DMS79 treated with DMSO at 0.1 percent for 48 hours (cell line): ENCODE data around the gene CTSH.
"Not testable (repeated sequence)": the region's sequence is repeated elsewhere in the genome, so short reads cannot be mapped to it uniquely, and the experiment has no call there.

ENCODE experiments used
- DNase-seq: peaks from one replicate; lab custom pipeline; 2025; lab: John Stamatoyannopoulos, UW

Gene CTSH

DNA sequence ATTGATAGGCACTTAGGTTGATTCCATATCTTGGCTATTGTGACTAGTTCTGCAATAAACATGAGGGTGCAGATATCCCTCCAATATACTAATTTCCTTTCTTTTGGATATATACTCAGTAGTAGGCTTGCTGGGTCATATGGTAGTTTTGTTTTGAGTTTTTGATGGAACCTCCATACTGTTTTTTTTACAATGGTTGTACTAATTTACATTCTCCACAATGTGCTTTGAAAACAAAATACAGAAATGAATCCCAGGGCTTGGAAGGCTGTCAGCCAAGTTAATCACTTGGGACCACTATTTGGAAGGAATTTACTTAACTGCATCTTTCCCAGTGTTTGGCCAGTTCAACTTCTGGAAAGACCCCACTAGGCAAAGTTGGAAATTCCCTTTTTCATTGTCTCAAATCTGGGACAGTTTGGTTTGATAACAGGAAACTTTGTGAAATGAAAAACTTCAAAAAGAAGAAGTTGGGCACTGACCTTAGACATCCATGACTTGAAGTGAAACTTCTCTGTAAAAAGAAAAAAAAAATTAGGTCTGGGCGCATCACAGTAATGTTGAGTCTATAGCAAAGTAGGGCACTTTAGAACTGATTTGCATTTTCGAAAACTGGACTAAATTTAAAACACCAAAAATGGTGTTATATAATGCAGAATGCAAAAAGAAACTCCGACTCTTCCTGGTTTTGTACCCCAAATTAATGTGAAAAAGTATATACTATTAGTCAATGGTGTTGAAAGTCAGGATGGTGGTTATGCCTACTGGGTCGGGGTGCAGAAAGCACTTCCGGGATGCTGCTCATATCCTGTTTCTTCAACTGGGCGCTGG is 6.0 kb downstream of the CTSH start:
- no peak for DNase-seq

DNA sequence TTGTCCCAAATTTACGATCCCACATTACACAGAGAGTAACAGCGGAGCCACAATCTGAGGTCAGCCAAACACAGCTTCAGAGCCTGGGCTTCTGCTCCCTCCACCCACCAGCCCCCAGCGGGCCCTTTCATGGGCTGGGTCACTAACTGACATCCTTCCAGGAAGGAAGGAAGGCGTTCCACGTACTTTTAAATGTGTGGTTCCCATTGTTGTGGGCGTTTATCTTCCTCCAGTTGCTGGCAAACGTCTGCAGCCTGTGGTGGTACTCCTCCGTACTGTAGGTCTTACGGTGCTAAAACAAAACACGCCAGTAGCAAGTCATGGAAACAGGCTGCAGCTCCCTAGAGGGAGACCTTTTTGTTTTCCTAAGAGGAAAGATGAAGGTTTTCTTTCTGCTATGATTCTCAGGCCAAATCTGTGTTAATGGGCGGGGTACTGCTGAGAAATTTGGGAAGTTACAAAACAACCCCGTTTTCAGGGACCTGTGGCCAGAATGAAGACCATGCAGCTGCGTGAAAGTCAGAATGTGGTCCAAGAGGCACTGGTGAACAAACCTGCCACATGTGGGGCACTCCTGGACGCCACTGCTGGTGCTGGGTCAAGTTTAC is 7.6 kb downstream of the CTSH start:
- DNase-seq = no peak

DNA sequence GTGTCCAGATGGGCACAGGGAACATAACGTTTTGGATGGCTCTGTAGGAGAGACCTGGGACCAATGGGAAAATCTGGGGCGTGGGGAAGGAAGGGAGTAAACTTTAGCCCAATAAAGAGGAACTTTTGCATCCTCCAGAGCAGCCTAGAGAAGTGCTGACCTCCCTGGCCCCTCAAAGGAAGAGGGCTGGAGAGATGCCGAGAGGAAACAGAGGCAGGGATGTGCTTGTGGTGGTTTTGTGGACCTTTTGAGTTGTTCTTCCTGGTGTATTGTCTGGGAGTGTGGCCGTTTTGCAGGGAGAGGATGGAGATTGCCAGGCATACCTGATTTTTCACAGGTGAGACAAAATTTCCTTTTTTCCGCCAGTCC is 10.2 kb downstream of the CTSH start:
- DNase-seq = no peak

DNA sequence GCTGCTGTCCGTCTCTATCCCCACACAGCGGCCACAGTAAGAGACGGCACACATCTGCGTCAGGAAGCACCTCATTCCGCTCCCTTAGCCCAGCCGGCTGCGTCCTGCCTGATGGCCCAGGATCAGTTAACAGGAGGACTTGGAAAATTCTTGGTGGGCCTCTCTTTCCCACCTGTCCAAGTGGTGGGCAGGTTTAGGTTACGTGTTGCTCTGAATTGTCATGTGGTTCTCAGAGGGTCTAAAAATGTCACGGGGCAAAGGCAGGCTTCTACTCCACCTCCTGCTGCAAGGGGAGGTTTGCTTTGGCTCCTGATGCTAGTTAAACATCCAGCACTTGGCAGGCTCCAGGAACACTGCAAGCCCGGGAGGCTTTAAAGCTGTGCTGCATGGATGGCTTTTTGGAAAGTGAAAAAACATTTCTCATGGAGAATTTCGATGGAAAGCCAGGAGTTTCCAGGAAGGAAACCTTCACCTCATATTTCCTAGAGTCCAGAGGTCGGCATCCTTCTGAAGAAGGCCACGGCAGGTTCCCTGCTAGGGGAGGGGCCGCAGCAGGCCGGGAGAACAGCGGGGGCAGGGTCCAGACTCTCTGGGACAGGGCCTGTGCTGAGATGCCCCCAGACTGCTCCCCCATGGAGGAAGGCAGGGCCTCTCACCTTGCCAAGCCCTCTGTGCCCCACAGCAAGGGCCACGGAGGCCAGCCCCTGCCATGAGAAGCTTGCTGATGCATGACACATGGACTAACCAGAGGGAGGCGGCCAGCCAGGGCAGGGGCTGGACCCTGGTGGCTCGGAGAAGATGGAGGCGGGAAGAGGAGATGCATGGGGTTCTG is 10.8 kb downstream of the CTSH start:
- DNase-seq = no peak

DNA sequence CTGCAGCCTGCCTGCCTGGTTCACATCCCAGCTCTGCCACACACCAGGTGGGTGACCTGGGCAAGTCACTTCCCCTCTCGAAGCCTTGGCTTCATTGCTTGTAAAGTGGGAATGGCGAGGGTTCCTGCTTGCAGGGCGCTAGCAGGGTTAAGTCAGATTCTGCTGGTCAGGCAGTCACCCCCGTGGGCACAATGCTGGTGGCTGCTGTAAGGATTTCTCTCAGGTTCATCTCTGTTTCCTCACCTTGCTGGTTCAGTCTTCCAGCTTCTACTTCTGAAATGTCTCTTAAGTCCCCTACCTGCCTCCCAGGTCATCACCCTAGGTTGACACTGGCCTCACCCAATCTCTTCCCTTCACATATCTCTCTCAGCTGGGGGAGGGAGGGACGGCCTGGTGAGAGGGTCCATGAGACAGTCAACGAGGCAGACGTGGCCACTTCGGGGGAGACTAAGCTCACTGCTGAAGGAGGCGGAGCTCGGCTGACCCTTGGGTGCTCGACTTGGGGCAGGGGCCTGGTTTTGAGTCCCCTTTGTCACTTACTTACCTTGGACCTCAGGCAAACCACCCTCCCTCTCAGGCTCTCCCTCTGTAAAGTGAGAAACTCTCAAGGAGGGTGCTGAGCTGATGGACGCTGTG is 11.5 kb downstream of the CTSH start:
- no peak for DNase-seq

DNA sequence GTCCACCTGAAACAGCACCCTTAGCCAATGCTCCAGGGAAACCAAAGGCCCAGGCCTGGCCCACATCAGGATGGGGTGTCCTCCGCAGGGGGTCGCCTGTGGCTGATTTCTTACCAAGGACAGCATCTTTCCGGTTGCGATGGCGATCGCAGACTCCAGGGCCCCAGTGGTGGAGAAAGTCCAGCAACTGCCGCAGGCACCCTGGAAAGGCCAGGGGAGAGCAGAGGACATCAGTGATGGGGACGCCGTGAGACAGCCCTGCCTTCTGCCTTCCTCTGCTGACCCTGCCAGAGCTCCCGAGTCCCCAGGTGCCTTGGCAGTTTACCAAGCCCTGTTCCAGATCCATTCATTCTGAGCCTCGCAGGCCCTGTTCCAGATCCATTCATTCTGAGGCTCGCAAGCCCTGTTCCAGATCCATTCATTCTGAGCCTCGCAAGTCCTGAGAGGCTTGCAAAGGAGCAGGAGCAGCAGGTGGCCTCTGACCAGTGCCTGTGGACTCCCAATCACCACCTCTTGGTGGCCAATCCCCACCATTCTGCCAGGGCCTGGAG is 12.5 kb downstream of the CTSH start:
- no peak for DNase-seq

DNA sequence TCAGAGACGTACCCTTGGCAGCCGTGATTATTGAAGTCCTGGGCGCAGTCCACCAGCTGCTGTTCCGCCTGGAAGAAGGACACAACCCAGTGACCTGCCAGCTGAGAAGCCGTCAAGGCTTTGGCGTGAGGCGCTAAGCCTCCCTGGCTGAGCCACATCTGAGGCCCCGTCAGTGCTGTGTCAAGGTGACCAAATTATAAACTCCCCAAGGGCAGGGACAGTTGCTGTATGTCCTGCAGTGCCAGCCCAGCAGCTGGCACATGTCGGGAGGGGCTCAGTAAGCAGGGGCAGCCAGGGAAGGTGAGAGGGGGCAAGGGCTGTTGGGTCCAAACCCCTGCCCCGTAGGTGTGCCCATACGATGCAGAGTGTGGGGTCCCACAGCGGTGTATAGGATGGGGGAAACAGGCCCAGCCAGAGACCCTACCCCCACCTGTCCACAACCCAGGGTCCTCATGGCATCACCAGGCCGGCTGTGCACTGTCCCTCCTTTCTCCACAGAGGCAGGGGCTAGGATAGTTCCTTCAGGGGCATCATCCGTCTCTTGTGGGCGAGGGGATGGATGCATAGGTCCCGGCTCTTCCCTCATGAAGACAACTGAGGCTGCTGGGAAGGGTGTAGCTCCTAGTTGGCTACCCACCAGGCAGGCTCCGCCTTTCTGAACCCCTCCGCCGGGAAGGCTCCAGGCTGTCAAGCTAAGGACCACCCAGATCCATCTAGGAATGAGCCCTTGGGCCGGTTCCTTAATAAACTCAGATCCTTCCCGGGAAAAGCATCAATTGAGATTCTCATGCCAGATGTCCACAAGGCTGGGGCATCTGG is 13.2 kb downstream of the CTSH start:
- DNase-seq = no peak

DNA sequence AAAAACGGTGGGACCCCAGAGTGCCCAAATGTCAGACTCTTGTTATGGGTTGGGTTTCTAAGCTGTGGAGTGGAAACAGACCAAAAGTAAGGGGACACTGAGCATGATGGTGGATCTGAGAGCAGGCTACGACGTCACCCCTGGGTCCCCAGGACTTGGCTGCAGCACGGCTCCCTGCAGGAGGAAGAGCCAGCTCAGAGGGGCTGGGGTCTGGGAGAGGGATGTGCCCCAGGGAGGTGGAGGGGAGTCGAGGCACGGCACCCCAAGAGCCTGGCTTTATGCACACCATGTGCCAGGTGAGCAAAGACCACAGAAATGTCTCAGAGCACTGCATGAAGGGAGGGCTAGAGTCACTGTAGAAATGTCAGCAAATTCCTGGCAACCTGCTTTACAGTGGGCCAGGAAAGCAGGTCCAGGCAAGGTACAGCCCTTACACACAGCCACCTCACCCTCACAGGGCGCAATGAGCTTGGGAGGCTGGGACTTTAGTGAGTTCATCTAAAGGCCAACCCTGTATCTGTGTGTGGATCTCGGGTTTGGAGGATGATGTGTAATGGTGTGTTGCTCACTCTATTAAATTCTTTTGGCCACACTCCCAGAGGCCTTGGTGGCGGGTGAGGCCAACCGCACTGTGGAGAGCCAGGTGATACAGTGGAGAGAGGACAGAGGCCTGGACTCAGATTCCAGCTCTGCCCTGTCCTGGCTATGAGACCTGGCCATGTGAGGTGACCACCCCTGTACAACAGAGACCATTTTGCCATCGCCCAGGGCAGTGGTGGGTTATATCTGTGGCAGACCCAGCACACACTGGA is 14.1 kb downstream of the CTSH start:
- DNase-seq = no peak

DNA sequence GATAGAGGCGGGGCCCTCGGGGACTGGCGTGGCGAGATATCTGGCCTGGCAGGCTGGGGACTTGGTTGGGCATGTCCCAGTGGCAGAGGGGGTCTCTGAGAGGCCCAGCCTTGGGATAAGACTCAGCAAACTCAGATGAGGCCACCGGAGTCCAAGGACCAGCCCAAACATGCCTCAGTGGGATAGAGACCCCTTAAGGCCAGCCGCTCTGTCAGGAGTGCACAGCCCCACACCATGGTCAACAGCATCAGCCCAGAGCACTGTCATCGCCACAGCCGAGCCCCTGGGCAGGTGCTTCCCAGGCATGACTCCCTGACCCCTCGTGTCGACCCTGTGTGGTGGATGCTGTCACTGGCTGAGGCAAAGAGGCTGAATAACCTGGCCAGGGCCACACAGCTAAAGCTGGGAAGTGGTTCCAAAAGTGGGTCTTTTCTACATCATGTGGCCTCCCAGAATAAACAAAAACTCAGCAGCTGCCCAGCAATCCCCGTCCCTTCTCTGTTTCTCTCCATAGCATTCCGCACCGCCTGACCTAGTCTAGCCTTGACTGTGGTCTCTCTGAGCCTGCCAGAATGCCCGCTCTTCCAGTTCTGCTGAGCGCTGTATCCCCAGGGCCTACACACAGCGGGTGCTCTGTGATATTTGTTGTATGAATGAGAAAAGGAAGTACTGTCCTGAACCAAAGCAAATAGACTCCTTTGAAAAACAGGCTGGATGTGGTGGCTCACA is 15.1 kb downstream of the CTSH start:
- DNase-seq = no peak

DNA sequence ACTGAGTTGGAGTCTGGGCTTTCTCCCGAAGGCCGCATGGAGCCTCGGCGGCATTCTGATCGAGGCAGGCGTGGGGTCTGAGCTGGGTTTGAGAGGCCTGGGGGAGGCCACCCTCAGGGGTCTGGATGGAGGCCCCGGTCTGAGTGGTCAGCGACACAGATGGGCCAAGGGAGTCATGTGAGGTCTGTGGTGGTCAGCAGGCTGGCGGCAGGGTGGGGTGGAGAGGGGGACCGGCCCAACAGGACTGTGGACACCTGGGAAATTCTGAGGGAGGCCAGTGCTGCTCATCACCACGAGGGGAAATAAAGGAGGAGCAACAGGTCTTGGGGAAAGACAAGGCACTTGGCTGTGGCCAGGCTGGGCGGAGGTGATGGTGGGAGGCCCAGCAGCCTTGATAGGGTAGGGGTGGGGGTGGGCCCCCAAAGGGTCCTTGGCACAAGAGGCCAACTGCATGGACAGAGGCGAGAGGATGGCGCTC is 16.2 kb downstream of the CTSH start:
- no peak for DNase-seq

DNA sequence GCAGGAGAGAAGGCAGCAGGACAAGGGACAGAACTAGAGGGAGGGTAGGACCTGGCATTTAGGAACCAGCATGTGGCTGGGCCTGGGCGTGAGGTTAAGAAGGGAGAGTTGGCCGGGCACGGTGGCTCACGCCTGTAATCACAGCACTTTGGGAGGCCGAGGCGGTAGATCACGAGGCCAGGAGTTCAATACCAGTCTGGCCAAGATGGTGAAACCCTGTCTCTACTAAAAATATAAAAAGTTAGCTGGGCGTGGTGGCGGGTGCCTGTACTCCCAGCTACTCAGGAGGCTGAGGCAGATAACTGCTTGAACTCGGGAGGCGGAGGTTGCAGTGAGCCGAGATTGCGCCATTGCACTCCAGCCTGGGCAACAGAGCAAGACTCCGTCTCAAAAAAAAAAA is 16.7 kb downstream of the CTSH start:
- DNase-seq = not testable (repeated sequence)

DNA sequence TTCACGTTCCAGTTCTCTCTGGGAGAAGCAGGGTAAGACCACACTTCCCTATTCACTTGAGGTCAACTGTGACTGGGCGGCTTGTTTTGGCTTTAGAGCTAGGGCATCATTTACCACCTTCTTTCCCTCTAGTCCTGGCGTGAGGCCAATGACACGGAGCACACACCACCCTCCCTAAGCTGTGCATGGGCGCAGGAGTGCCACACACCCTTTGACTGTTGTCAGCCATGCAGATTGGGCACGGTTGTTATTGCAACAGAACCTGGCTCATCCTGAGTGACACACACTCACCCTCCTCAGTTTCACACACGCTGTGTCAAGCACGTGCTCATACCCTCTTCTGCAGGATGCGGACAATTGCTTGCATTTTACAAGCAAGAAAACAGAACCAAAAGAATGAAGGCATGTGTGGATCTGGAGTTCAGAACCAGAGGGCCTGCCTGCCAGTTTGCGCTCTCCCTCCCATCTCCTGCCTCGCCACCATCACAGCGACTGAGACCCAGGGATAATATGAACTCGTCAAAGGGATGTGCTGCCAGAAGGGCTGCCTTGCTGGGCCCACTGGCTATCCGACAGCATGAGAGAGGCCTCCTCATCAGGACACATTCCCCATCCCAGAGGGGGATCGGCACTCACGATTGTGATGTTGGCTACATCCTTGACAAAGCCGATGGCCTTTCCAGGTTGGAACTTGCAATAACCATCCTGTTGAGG is 17.6 kb downstream of the CTSH start:
- DNase-seq = no peak

DNA sequence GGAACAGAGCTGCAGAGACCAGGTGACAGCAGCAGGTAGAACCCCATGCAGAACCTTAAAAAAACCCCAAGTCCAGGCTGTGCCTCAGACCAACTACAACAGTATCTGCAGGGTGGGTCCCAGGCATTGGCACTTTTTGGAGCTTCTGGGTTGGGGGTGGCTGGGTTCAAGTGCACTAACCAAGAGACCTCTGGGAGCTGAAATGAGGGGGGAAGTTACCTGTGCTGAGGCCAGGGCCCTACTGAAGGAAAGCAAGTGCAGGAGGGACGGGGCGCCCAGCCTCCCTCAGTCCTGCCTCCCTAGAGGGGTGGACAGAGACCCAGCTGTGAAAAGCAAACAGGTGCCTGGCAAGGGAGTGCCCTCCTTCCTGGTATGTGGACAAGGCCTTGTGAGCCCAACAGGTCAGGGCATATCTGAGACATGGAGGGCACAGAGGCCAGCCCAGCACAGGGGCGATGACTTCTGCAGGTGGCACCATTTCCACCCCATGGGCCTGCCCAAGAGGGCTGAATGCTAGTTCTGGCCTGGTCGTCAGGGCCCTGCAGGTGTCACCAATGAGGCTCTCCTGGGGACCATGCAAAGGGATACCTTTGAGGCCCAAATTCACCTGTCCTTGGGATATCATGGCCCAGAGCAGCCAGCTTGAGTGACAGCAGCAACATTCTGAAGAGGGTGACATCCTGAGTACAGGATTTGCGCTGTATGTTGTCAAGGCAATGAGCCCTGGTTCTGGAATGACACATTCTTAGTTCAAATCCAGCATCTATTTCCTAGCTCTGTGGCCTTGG is 18.7 kb downstream of the CTSH start:
- no peak for DNase-seq

DNA sequence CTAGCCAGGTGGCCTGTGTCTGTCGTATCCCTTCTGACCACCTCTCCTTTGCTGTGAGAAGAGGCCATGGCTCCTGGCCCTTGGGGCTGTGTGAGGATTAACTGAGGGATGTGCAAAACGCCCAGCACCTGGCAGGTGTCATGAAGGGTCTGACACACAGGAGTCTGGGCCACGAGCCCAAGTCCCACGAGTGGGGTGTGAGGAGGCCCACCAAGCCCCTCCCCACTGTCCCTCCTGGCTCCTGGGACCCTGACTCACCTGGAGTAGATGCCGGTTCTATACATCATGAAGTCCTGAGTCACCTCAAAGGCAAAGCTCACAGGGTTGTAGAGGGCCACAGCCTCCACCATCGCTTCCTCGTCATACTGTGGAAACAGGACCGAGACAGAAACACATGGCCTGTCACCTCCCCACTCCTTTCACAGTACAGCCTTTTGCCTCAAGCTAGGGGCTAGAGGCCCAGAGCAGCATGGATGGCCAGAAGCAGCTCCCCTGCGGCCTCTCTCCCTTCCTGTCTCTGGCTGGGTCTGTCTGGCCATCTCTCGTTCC is 19.7 kb downstream of the CTSH start:
- no peak for DNase-seq

DNA sequence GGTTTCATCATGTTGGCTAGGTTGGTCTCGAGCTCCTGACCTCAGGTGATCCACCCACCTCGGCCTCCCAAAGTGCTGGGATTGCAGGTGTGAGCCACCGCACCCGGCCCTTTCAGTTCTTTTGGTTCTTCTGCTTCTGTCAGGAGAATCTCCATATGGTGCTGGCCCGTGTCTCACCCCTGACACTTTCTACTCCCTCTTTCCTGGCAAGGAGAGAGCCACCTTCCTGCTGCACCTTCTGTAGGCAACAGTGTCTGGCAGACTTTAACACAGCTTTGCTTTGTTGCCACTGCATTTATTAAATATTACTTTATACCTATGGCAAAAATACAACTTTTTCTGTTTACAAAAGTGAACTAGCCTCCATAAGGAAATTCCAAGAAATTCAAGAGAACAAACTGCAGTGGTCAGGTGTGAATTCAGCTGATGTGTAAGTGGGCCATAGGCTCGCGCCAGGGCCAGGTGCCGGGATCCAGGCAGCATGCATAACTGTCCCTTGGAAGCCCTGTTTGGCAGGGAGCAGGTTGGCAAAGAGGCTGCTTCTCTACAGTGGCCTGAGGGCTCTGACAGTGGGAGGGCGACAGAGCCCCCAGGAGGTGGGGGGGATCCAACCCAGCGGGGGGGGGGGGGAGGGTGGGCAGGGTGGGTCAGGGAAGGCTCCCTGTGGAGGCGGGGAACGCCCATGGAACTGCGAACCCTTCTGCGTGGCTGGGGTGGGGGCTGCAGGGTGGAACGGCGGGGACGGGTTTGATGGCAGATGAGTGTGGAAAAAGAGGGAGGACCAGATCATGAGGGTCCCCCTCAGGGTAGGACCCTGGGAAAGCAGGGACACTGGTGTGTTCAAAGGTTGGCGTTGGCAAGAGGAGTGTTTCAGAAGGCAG is 21.1 kb downstream of the CTSH start:
- no peak for DNase-seq

DNA sequence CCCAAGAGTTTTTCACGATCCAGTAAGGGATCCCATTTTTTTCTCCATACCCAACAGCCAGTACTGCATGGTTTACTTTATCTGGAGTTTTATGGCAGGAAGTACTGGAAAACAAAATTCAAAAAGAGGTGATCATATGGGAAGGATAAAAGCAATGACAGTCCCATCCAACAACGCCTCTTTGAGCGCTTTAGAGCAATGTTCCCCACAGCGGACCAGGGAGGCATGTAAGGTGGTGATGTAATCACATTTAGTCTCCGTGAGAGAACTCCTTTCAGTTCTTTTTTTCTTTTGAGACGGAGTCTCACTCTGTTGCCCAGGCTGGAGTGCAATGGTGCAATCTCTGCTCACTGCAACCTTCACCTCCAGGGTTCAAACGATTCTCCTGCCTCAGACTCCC is 21.8 kb downstream of the CTSH start:
- no peak for DNase-seq

DNA sequence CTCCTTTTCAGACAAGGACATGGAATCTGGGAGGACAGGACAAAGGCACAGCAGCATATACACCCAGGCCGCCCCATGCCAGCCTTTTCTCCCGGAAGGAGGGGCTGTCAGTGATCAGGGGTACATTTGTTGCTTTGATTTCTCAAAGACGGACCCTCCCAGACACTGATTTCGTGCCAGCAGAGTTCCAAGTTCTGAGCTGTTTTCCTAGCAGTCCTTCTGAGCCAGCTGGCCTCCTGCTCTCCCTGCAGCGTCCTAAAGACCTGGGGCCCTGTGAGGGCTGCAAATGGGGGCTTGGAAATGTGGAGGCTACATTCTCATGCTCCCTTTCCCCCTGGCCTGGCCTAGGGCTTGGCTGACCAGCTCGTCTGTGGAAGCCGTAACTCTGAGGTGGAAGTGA is 22.3 kb downstream of the CTSH start:
- DNase-seq = no peak
